Colonic mucosa (tissue), 4 donors: ENCODE results near the gene FARSB. TPM values are rescaled to one million over a fixed set of nuclear protein-coding genes. Genes with fewer than 3 reads are reported as not detected.
"Not testable (repeated sequence)": the region's sequence is repeated elsewhere in the genome, so short reads cannot be mapped to it uniquely, and the experiment has no call there.

Source experiments
- DNase-seq: peaks from one replicate; pipeline ENCODE4 v3.0.0-alpha.2; 2020
- H3K27ac ChIP-seq: fragments of 200-600 bp; one replicate; pipeline ENCODE4 v1.8.0; 2021
- H3K27me3 ChIP-seq: fragments of 200-600 bp; one replicate; pipeline ENCODE4 v1.8.0; 2021
- H3K36me3 ChIP-seq: fragments of 200-600 bp; one replicate; pipeline ENCODE4 v1.8.0; 2021
- H3K4me1 ChIP-seq: fragments of 200-600 bp; one replicate; pipeline ENCODE4 v1.8.0; 2021; ENCODE audit warnings: mild to moderate bottlenecking
- H3K4me3 ChIP-seq: fragments of 200-600 bp; one replicate; pipeline ENCODE4 v1.8.0; 2021
- H3K9ac ChIP-seq, 2 donors: one replicate each; pipeline ENCODE4 v1.7.0; 2013; ENCODE audit warnings: control low read depth in 2 of 2, low read depth in 2 of 2, low read length in 2 of 2
- H3K9me3 ChIP-seq: fragments of 200-600 bp; one replicate; pipeline ENCODE4 v1.8.0; 2021
- intact Hi-C: fragments of 100-400 bp; cut with DNase I; formaldehyde crosslinking; loops from one replicate; pipeline ENCODE4 v1.14.1; 2022
- total RNA-seq, 2 donors: library from RNA; stranded (reverse); fragmentation: NEBNext Ultra II Directional in 1 of 2; extraction: Animal tissue kit (Norgen Biotek cat#: 25700) in 1 of 2; gene quantifications; one replicate each; pipeline ENCODE4 v1.2.1, GENCODE V29; 2021
- TF ChIP-seq, protein P1 (sequence below): fragments of 200-600 bp; IDR thresholded peaks from one replicate; pipeline ENCODE4 v1.8.0; 2022; ENCODE audit warnings: antibody characterized with exemption, mild to moderate bottlenecking
- donor health status: healthy.
- donor health status: DM: no; HTN: no; CAD: no.
- donor health status: DM: no; HTN: no; CAD: no.

The FARSB gene
- total RNA-seq, 2 donors from 2014 or later: 21.9 to 34.6 TPM

DNA sequence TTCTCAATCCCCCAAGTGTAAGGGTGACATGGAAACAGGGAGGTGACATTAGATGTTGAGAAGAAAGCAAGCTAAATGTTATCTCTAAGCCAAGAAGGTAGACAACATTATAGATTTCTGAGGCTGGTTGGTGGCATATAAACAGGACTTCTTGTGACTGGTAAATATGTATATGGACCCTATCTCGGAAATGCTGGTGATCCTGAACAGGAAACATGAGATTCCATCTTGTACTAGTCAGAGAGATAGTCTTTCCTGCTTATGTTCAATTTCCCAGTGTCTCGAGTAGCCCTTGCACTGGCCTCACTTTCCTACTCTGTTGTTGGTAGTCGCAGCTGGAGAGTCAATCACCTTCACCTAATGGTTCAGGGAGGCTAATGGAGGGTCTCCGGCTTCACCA lies 42.4 kb upstream of the FARSB start:
- Histone ChIP-seq H3K9ac (no peak overlapping the region), H3K9me3 (no peaks in the 10 kb centered on the region), H3K27me3 (no peaks in the 10 kb centered on the region), H3K36me3 (no peaks in the 10 kb centered on the region), H3K4me1 (no peaks in the 10 kb centered on the region), H3K27ac (no peak overlapping the region), H3K4me3 (no peak overlapping the region)
- no peak for DNase-seq
- intact Hi-C loops: no loop called here
- TF ChIP-seq, protein P1, sequence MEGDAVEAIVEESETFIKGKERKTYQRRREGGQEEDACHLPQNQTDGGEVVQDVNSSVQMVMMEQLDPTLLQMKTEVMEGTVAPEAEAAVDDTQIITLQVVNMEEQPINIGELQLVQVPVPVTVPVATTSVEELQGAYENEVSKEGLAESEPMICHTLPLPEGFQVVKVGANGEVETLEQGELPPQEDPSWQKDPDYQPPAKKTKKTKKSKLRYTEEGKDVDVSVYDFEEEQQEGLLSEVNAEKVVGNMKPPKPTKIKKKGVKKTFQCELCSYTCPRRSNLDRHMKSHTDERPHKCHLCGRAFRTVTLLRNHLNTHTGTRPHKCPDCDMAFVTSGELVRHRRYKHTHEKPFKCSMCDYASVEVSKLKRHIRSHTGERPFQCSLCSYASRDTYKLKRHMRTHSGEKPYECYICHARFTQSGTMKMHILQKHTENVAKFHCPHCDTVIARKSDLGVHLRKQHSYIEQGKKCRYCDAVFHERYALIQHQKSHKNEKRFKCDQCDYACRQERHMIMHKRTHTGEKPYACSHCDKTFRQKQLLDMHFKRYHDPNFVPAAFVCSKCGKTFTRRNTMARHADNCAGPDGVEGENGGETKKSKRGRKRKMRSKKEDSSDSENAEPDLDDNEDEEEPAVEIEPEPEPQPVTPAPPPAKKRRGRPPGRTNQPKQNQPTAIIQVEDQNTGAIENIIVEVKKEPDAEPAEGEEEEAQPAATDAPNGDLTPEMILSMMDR: no peak

DNA sequence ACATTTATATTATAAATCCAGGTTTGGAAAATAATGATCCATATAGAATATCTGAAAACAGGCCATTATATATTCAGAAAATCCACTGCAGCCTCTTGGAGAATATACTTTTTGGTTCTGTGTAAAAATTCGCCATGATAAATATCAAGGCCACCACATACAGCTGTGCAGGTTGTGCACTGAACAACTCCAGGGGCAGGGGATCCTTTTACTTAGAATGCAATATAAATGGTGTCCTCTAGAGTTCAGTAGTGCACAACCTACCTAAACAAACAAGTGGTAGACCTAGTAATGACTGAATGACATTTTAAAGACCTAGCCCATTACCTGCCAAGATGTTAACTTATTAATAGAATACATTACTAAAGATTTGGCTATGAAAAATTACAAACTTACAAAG lies 37.9 kb upstream of the FARSB start:
- Histone ChIP-seq H3K27ac (no peak overlapping the region), H3K4me1 (no peaks in the 10 kb centered on the region), H3K4me3 (no peak overlapping the region), H3K36me3 (no peaks in the 10 kb centered on the region), H3K9me3 (no peaks in the 10 kb centered on the region), H3K9ac (no peak overlapping the region), H3K27me3 (no peaks in the 10 kb centered on the region)
- TF ChIP-seq, protein P1: no peak
- no peak for DNase-seq
- intact Hi-C loops: loop anchor here (5.0 kb wide), 1 partner anchor 218 kb away; no protein-coding TSS in a partner anchor

DNA sequence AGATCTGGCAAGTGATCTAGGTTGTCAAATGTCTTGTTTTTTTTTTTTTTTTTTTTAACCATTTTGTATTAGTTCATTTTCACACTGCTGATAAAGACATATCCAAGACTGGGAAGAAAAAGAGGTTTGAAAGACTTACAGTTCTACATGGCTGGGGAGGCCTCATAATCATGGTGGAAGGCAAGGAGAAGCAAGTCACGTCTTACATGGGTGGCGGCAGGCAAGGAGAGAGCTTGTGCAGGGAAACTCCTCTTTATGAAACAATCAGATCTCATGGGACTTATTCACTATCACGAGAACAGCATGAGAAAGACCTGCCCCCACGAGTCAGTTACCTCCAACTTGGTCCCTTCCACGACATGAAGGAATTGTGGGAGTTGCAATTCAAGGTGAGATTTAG lies 37.5 kb upstream of the FARSB start:
- not testable (repeated sequence) for H3K4me1 ChIP-seq, H3K9me3 ChIP-seq, H3K36me3 ChIP-seq, H3K27me3 ChIP-seq, DNase-seq, H3K9ac ChIP-seq, H3K27ac ChIP-seq, H3K4me3 ChIP-seq
- intact Hi-C loops: loop anchor here (5.0 kb wide), 1 partner anchor 219 kb away; no protein-coding TSS in a partner anchor

DNA sequence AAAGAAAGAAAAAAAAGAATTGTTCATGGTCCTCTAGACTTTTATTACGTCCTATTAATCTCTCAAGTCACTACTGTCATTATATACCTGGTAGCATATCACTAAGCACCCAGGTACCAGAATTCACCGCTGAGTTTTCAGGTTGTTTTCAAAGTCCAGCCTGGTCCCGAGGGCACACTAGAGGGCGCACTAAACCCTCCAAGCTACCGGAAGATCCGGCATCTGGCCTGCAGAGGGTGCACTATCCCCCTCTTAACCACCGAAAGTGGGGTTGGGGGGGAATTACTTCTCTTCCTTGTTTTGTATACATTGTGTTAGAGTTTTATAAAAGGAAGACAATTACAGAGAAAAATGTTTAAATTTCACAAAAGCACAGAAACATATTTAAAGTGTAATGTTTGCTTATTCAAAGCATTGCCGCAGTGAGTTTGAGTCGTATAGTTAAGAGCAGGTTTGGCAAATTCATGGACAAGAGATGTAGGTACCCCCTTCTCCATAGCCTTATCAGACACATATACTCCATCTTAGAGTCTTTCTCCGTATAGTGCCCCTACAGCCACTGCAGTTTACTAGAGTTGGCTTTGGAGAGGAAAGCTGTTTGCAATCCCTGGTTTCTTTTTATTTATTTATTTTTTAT lies 34.8 kb upstream of the FARSB start:
- intact Hi-C loops: loop anchor here (5.0 kb wide), 1 partner anchor 222 kb away; no protein-coding TSS in a partner anchor
- no peaks in the 10 kb centered on the region for H3K36me3 ChIP-seq
- no peak overlapping the region for H3K4me3 ChIP-seq
- peak; percentile 80 for DNase-seq
- H3K9me3 ChIP-seq: no peaks in the 10 kb centered on the region
- H3K27me3 ChIP-seq: no peaks in the 10 kb centered on the region
- no peak overlapping the region for H3K27ac ChIP-seq
- no peaks in the 10 kb centered on the region for H3K4me1 ChIP-seq
- TF ChIP-seq, protein P1: peak; percentile 97
- H3K9ac ChIP-seq: no peak overlapping the region

DNA sequence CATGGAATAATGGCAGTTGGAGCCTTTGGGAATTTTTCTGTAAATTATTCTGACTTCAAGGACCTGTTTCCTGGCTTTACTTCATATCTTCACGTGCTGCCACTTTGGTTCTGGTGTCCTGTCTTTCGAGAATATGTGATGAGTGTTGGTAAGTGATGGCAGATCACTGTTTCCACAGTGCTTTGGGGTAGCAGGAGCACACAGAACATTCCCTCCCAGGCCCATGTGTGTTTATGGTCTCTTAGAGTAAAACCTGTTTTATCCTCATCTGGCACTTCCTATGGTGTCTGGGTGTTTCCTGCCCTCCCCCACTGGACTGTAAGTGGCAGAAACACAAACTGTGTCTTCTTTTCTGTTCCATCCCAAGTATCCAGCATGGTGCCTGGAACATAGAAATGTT lies 33.4 kb upstream of the FARSB start:
- H3K9ac ChIP-seq: no peak overlapping the region
- H3K27me3 ChIP-seq: no peaks in the 10 kb centered on the region
- no peaks in the 10 kb centered on the region for H3K36me3 ChIP-seq
- DNase-seq: no peak
- intact Hi-C loops: no loop called here
- H3K4me3 ChIP-seq: no peak overlapping the region
- TF ChIP-seq, protein P1: no peak
- H3K4me1 ChIP-seq: no peaks in the 10 kb centered on the region
- H3K27ac ChIP-seq: no peak overlapping the region
- no peaks in the 10 kb centered on the region for H3K9me3 ChIP-seq

DNA sequence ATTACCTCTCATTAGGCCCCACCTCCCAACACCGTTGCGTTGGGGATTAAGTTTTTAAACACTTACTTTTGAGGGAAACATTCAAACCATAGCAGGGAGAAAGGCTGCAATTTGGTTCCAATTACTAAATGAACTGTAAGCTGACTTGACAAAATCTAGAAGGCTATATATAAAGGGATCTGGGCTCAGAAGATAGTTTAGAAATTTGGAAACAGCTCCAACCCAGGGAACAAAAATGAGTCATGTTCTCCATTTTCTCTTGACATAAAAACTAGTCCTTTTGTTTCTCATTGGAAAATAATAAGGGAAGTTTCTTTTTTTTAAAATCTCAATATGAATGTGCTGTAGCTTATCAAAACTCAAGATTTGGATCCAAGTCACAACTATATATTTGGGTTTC lies 33.0 kb upstream of the FARSB start:
- H3K9me3 ChIP-seq: no peaks in the 10 kb centered on the region
- intact Hi-C loops: no loop called here
- H3K4me1 ChIP-seq: no peaks in the 10 kb centered on the region
- no peak overlapping the region for H3K4me3 ChIP-seq
- TF ChIP-seq, protein P1: no peak
- H3K9ac ChIP-seq: no peak overlapping the region
- H3K27me3 ChIP-seq: no peaks in the 10 kb centered on the region
- H3K27ac ChIP-seq: no peak overlapping the region
- H3K36me3 ChIP-seq: no peaks in the 10 kb centered on the region
- no peak for DNase-seq
